ENCODE results near the gene PRRG2. TPM values are rescaled to one million over a fixed set of nuclear protein-coding genes. Genes with fewer than 3 reads are reported as not detected.
A peak's percentile ranks its signal among the peaks of the same experiment; 100 is the strongest.

The PRRG2 gene
- total RNA-seq, 1 donor from 2014 or later, result 7.6 TPM

DNA sequence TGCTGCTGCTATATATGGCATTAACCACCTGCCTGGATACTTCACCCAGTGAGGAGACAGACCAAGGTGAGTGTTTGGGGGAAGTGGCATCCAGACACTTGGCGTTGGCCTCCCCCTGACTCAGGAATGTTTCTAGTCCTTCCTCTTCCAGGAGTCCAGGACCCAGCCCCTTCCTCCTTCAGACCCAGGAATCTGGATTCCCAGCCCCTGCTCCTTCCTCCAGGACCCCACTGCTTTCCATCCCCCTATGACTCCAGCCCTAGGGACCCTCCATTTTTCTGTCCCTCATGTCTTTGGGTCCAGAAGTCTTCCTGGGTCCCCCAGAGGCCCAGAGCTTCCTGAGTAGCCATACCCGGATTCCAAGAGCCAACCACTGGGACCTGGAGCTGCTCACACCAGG, 2.1 kb downstream of the PRRG2 start:
- Histone ChIP-seq H3K4me1 (peaks cover 27% of the 10 kb centered on the region), H3K9me3 (no peaks in the 10 kb centered on the region), H3K4me3 (no peak overlapping the region), H3K36me3 (no peaks in the 10 kb centered on the region), H3K27ac (no peak overlapping the region), H3K27me3 (ENCODE audit: low read depth) (no peaks in the 10 kb centered on the region)
- intact Hi-C loops (cut with DNase I), result no loop called here
- DNase-seq (no peak), ATAC-seq (no peak)
- TF ChIP-seq, protein P1, sequence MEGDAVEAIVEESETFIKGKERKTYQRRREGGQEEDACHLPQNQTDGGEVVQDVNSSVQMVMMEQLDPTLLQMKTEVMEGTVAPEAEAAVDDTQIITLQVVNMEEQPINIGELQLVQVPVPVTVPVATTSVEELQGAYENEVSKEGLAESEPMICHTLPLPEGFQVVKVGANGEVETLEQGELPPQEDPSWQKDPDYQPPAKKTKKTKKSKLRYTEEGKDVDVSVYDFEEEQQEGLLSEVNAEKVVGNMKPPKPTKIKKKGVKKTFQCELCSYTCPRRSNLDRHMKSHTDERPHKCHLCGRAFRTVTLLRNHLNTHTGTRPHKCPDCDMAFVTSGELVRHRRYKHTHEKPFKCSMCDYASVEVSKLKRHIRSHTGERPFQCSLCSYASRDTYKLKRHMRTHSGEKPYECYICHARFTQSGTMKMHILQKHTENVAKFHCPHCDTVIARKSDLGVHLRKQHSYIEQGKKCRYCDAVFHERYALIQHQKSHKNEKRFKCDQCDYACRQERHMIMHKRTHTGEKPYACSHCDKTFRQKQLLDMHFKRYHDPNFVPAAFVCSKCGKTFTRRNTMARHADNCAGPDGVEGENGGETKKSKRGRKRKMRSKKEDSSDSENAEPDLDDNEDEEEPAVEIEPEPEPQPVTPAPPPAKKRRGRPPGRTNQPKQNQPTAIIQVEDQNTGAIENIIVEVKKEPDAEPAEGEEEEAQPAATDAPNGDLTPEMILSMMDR (IDR thresholded peaks at IDR 0.05), result no peak

DNA sequence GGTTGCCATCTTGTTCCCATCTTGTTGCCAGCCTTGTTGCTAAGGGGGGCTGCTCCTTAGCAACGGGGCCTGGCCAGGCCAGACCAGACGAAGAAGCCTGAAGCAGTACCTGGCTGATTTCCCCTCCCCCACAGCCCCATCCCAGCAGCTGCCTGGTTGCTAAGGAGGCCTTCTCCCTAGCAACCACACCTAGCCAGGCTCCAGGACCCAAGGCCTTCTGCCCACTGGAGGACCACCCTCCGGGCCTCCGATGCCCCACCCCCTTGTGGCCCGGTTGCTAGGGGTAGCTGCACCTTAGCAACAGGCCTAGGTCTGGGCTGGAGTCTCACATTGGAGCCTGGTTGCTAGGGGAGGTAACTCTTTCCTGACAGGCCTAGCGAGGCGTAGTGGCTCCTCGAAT, 3.9 kb downstream of the PRRG2 start:
- Histone ChIP-seq H3K27me3 (ENCODE audit: low read depth) (no peaks in the 10 kb centered on the region), H3K9me3 (no peaks in the 10 kb centered on the region), H3K27ac (no peak overlapping the region), H3K4me3 (no peak overlapping the region), H3K36me3 (no peaks in the 10 kb centered on the region), H3K4me1 (peaks cover 10% of the 10 kb centered on the region)
- intact Hi-C loops (cut with DNase I), result no loop called here
- TF ChIP-seq, protein P1 (IDR thresholded peaks at IDR 0.05), result no peak
- ATAC-seq (no peak), DNase-seq (no peak)

DNA sequence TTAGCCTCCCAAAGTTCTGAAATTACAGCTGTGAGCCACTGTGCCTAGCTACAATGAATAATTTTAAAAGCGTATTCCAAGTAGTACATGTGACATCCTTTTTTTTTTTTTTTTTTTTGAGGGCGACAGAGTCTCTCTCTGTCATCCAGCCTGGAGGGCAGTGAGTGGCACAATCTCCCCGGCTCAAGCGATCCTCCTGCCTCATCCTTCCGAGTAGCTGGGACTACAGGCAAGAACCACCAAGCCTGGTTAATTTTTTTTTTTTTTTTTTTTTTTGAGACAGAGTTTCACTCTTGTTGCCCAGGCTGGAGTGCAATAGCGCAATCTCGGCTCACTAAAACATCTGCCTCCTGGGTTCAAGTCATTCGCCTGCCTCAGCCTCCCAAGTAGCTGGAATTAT, 6.1 kb downstream of the PRRG2 start:
- Histone ChIP-seq H3K27ac (no peak overlapping the region), H3K36me3 (no peaks in the 10 kb centered on the region), H3K4me3 (no peak overlapping the region), H3K9me3 (no peaks in the 10 kb centered on the region), H3K4me1 (peaks cover 2% of the 10 kb centered on the region), H3K27me3 (ENCODE audit: low read depth) (no peaks in the 10 kb centered on the region)
- ATAC-seq, result no peak
- DNase-seq, result no peak
- intact Hi-C loops (cut with DNase I), result no loop called here
- TF ChIP-seq, protein P1 (IDR thresholded peaks at IDR 0.05), result no peak

DNA sequence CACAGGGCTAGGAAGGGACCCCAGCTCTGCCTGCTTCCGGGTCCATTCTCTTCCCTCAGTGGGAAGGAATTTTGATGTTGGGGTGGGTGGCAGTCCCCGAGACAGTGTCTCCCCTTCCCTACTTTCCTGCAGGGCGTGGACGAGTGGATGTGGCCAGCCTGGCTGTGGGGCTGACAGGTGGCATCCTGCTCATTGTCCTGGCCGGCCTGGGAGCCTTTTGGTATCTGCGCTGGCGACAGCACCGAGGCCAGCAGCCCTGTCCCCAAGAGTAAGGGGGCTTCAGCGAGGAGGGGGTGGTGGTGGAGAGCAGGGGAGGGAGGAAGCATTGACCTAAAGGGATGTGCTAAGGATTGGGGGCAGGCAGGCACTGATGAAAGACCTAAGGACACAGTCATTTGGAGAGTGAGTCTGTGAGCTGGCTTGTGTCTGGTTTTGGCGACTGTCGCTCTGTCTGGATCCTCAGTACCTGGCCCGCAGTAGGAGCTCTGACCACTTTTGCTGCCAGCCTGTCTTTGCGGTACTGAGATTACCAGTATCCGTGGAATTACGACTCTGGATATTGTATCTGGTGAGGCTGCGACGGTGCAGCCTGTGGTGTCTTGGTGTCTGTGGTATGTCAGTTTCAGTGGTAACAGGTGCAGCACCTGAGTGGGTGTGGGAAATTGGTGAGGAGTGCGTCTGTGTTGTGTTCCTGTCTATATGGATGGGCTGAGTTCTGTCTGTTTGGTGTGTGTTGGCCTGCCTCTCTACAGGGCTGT, 7.4 kb downstream of the PRRG2 start:
- H3K27me3 ChIP-seq (ENCODE audit: low read depth), result no peaks in the 10 kb centered on the region
- H3K9me3 ChIP-seq, result no peaks in the 10 kb centered on the region
- ATAC-seq (no peak), DNase-seq (no peak)
- intact Hi-C loops (cut with DNase I), result no loop called here
- peaks cover 14% of the 10 kb centered on the region for H3K4me1 ChIP-seq
- H3K27ac ChIP-seq, result no peak overlapping the region
- no peaks in the 10 kb centered on the region for H3K36me3 ChIP-seq
- TF ChIP-seq, protein P1 (IDR thresholded peaks at IDR 0.05), result no peak
- no peak overlapping the region for H3K4me3 ChIP-seq

DNA sequence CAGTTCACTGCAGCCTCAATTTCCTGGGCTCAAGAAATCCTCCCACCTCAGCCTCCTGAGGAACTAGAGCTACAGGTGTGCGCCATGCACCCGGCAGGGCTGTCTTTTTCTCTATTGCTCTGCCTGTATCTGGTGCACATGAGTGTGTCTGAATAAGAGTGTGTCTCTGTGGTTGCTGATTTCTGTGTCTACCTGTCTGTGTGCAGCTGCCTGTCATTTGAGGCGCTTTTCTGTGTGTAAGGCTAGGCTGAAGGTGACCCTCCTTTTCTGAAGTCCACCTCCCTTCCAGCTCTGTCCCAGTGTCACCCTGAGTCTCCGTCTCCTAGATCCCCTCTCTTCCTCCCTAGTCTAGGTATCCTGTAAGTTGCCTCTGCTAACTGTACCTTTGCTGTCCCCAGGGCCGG, 8.4 kb downstream of the PRRG2 start:
- intact Hi-C loops (cut with DNase I), result no loop called here
- Histone ChIP-seq H3K36me3 (peaks cover 9% of the 10 kb centered on the region), H3K9me3 (no peaks in the 10 kb centered on the region), H3K4me3 (peak overlapping the region; percentile 72), H3K4me1 (peaks cover 19% of the 10 kb centered on the region), H3K27ac (peak overlapping the region; percentile 89), H3K27me3 (ENCODE audit: low read depth) (no peaks in the 10 kb centered on the region)
- no peak for DNase-seq
- TF ChIP-seq, protein P1 (IDR thresholded peaks at IDR 0.05), result no peak
- ATAC-seq, result no peak

Data from lower lobe of right lung (tissue), 2 donors.